GM10847 (cell line): ENCODE results near the gene SPATA4.

Source experiments
- POLR2A ChIP-seq: IDR thresholded peaks from 2 replicates; pipeline ENCODE4 v1.6.1; 2011; ENCODE audit not compliant: insufficient read length; ENCODE audit errors: extremely low read depth

Gene SPATA4

DNA sequence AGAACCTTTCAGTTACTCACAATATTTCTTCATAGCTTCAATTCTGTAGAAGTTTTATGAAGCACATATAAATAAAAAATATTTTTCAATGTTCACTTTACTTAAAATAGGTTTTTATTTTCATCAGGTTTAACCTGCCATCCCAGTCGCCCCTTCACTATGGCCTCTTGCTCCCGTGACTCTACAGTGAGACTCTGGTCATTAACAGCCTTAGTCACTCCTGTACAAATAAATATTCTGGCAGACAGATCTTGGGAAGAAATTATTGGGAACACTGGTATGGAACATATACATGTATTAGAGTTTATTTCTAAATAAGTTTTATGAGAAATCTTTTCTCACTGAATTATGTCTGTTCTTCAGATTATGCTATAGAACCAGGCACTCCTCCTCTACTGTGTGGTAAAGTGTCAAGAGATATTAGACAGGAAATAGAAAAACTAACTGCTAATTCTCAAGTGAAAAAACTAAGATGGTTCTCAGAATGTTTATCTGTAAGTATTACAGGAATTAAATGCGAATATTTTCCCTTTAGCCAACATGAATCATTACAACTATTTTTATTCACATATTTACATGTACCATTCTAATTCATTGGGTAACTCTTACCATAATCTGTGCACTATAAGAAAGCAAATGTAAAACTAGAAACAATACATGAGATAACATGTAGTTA, 45.6 kb downstream of the SPATA4 start:
- TF ChIP-seq POLR2A, result no peak

DNA sequence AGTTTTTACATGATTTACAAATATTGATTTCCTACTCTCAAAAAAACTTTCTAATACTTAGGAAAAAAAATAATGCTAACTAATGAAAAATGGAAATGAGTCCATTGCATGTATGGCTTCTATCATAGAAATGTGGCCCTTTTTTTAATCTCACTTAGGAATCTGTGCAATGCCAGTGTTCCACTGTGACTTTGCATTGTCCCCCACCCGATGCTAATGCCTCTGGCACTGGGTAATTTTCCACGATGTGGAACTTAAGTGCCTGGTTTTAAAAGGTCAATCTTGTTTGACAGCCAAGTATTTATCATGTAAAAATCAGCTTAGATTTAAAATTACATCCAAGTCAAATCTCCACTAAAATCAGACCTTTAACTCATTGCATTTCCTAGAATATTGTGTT, 53.1 kb downstream of the SPATA4 start:
- TF ChIP-seq POLR2A, result no peak

DNA sequence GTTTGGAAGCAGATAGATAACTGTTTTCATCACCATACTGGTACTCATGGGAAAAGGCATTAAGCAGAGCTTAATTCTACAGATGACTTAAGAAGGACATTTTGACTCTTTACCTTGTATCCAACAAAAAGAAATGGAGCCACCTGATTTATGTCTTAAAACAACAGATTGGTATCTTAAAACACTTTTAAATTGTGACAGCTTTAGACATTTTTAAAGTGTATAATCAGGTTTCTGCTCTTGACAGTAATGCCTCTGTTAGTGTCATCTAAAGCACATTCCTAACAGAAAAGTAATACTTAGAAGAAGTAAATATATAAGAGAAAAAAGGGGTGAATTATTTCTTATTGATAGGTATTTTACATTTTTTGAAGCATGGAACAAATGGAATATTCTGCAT, 55.9 kb downstream of the SPATA4 start:
- TF ChIP-seq POLR2A, result no peak

DNA sequence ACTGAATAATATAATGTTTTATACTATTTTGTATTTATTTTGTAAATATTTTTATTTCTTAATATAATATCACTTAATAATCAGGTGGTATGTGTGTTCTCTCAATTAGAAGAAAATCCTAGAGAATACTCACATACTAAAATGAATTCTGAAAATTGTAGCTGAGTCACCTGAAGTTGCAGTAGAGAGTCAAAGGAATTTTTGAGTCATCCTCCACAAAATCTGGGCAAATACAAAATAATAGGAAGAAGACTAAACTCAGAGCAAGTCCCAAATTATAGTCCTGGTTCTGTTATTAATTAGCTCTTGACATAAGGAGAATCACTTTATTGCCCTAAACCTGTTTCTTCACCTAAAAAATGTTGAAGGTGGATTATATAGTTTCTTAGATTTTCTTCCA, 57.8 kb downstream of the SPATA4 start:
- TF ChIP-seq POLR2A, result no peak

DNA sequence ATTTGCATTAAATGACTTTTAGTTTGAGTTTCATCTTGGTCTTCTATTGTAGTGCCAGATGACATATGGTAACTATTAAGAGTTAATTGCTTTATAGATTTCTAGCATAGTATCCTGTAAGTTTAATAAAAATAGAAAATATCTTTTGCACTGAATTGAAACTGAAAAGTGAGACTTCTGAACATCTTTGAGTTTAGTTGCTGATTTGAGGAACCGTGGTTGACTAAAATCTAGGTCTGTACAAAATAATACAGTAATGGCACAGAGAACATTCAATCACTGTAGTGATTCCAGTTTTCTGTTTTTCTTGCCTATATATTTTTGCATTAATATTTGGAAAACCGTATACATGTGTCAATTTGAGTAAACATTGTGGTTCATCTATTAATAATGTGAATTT, 60.7 kb downstream of the SPATA4 start:
- TF ChIP-seq POLR2A, result no peak
